KOPT-K1 (cell line): ENCODE measurements around the gene TMEM61.

ENCODE experiments used
- H3K27ac ChIP-seq: fragments of 200-600 bp; sonication (generic); 2 replicates; pipeline ENCODE4 v1.5.1; 2016; ENCODE audit warnings: antibody characterized with exemption, mild to moderate bottlenecking, low read depth, low read length; ENCODE audit not compliant: poor library complexity, severe bottlenecking
- H3K36me3 ChIP-seq: fragments of 200-600 bp; sonication (generic); 2 replicates; pipeline ENCODE4 v1.5.1; 2017; ENCODE audit warnings: antibody characterized with exemption, mild to moderate bottlenecking, low read length, moderate library complexity; ENCODE audit not compliant: insufficient read depth
- H3K9me3 ChIP-seq: fragments of 200-600 bp; sonication (generic); 2 replicates; pipeline ENCODE4 v1.5.1; 2017; ENCODE audit warnings: antibody characterized with exemption, low read length, mild to moderate bottlenecking; ENCODE audit not compliant: insufficient read depth, poor library complexity, severe bottlenecking

Gene TMEM61

GRCh38 chr1:54998677-54999076, 18.2 kb downstream of the TMEM61 start, which contains the start of gene BSND:
TSS of gene BSND (plus strand) at chr1:54998933. CDS start at chr1:54999187, 254 bp downstream.
- no peak within 1 kb of the TSS for H3K27ac ChIP-seq
- H3K36me3 ChIP-seq, result no peaks in the 10 kb centered on the region
- no peaks in the 10 kb centered on the region for H3K9me3 ChIP-seq

DNA sequence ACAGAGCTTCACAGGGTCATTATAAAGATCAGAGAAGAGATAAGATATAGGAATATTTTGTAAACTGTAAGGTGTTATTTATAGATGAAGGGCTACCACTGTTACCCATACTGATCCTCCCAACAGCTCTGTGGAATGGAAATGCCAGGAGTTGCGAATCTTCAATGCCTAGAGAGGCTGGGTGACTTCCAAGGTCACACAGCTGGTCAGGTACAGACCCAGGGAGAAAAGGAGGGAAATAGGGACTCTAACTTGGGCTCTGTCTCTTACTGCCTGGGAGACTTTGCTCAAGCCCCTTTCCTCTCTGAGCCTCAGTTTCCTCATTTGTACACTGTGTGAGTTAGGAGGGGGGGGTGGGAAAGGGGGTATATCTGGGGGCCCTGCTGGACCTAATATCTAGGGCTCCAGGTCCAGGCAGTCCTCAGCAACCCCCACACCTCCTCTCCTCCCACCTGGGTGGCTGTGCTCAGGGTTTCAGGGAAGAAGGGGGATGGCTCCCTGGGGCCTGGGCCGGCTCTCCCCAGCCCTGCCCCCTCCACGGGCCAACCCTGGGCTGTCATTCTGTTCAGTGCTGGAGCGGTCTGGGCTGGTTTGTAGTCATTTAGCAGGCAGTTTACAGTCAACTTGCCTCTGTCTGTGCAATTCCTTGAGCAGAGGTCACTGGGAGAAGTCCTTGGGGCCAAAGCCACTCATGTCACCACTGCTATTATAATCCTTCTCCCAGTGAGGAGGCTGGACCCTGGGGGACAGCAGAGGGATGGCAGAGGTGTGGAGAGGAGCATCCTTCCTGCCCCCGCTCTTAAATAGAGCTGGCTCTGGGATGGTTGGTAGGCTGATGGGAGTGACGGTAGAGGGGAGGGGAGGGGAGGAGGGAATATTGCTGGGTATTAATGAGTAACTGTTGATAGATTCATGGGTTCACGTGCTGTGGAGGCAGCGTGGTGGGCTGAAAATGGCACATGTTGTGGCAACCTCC, 20.0 kb downstream of the TMEM61 start:
- no peaks in the 10 kb centered on the region for H3K36me3 ChIP-seq
- H3K9me3 ChIP-seq, result no peaks in the 10 kb centered on the region
- H3K27ac ChIP-seq, result no peak overlapping the region

DNA sequence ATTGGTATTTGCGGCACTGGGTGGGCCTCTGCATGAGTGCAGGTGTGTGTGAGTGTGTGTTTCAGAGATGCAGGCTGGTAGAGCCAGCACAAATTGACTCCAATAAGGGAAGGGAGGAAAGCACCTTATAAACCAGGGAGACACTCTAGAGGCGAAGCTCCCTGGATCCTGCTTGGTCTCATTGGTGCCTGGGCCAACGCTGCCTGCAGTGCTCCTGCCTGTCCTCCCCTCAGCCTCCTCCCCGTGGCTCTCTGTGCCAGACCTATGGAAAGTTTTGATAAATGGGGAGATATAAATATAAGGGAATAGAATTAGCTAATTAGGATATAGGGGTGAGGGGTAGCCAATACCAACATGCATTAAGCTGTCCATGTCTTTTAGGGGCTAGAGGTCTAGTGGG, 20.9 kb downstream of the TMEM61 start:
- Histone ChIP-seq H3K36me3 (no peaks in the 10 kb centered on the region), H3K9me3 (no peaks in the 10 kb centered on the region), H3K27ac (no peak overlapping the region)

GRCh38 chr1:55002686-55003085, 22.3 kb downstream of the TMEM61 start:
- Histone ChIP-seq H3K9me3 (no peaks in the 10 kb centered on the region), H3K27ac (no peak overlapping the region), H3K36me3 (no peaks in the 10 kb centered on the region)

DNA sequence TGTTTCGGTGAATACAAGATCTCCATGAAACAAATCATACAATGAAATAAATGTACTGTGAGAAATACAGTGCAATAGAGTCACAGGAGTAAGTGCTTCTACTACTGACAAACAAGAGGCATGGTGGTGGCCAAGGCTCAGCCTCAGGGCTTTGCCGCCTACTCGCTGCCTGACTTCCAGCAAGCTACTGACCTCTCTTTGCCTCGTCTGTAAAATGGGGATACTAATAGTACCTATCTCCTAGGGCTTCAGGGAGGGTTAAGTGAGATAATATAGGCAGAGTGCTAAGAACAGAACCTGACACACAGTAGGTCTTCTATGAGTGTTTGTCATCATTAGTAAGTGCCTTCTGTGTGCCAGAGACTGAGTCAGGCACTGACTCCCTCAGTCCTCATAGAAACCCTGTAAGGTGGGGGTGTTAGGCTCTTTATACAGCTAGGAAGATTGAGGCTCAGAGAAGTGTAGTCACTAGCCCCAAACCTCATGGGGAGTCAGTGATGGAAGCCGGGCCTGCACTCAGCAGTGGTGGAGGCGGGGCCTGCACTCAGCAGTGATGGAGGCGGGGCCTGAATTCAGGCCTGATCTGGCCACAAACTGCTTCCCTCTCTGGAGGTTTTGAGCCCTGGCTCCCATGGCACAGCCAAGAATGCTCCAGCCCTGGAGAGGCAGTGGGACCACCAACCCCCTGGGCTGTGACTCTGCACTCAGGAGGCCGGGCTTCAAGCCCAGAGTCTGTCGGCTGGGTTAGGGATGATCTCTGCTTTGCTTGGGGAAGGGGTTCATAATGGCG, 25.1 kb downstream of the TMEM61 start:
- Histone ChIP-seq H3K9me3 (no peaks in the 10 kb centered on the region), H3K36me3 (no peaks in the 10 kb centered on the region), H3K27ac (no peak overlapping the region)

GRCh38 chr1:55006931-55007330, 26.5 kb downstream of the TMEM61 start:
- no peak overlapping the region for H3K27ac ChIP-seq
- H3K36me3 ChIP-seq, result no peaks in the 10 kb centered on the region
- no peaks in the 10 kb centered on the region for H3K9me3 ChIP-seq

DNA sequence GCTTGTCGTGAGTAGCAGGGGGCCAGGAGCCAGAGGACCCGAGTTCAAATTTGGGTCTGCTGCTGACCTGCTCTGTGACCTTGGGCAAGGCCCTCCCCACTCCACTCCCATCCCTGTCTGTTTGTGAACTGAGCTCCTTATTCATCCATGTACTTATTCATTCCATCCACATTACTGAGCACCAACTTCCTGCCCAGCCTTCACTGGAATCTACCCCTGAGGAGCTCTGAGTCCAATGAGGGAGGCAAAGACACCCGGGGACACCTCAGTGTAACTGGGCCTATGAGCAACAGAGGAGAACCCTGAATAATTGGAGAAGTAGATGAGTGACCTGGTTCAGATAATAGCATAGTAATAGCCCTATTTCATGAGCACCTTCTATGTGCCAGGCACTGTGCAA, 27.2 kb downstream of the TMEM61 start:
- no peaks in the 10 kb centered on the region for H3K36me3 ChIP-seq
- no peaks in the 10 kb centered on the region for H3K9me3 ChIP-seq
- H3K27ac ChIP-seq, result no peak overlapping the region

GRCh38 chr1:55010194-55010886, 29.9 kb downstream of the TMEM61 start:
- no peak overlapping the region for H3K27ac ChIP-seq
- H3K9me3 ChIP-seq, result no peaks in the 10 kb centered on the region
- no peaks in the 10 kb centered on the region for H3K36me3 ChIP-seq

DNA sequence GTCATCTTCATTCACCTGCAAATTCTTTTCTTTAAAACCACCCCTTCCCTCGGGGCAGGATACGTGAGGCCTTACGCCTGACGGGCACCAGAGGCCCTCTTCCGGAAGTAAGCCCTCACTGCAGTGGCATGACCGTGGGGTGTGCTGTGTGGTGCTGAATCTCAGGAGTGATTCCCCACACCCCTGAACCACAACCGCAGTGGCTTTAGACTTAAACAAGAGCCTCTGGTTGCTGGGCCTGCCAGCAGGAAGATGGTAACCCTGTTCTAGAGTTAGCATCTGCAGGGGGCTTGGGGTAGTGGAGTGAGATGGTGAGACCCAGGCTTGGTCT, 30.4 kb downstream of the TMEM61 start:
- H3K27ac ChIP-seq, result no peak overlapping the region
- H3K36me3 ChIP-seq, result no peaks in the 10 kb centered on the region
- H3K9me3 ChIP-seq, result no peaks in the 10 kb centered on the region

DNA sequence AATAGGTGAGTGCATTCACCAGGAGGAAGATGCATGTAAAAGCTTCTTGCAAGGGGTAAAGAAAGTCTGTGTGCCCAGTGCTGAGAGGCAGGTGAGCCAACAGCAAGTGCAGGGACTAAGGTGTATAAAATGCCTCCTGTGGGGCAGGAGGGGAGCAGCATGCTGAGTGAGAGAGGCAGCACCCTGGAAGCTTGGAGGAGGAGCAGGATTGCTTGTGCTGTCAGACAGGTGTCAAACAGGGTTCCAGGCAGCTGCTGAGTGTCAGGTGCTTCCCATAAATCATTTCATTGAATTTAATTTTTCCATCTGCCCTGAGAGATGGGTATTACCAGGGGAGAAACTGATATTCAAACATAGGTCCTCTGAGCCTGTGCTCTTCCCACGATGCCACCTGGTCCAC, 32.2 kb downstream of the TMEM61 start:
- H3K27ac ChIP-seq, result no peak overlapping the region
- no peaks in the 10 kb centered on the region for H3K36me3 ChIP-seq
- no peaks in the 10 kb centered on the region for H3K9me3 ChIP-seq

DNA sequence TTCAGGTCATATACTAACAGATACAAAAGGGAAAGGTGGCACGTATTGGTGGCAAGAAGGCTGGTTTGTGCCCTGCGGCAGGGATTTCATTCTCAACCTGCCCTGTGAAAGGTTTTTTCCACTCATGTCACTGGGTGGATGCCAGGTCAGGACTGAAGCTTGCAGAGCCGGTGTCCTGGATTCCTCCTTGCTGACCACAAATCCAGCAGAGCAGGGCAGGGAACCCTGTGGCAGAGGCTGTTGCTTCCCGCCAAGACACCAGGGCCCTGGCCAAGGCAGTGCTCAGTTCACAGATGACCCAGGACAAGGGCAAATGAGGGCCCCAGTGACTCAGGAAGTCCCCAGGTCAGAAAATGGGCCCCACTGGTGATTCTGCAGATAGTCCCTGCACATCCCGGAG, 34.7 kb downstream of the TMEM61 start:
- Histone ChIP-seq H3K27ac (no peak overlapping the region), H3K9me3 (no peaks in the 10 kb centered on the region), H3K36me3 (no peaks in the 10 kb centered on the region)

- Histone ChIP-seq H3K36me3 (no peaks in the 10 kb centered on the region), H3K9me3 (no peaks in the 10 kb centered on the region), H3K27ac (no peak overlapping the region)
These were observed 35.5 kb downstream of the TMEM61 start for GRCh38 chr1:55015731-55016620.

GRCh38 chr1:55018395-55018794, 38.0 kb downstream of the TMEM61 start:
- Histone ChIP-seq H3K36me3 (no peaks in the 10 kb centered on the region), H3K9me3 (no peaks in the 10 kb centered on the region), H3K27ac (no peak overlapping the region)

DNA sequence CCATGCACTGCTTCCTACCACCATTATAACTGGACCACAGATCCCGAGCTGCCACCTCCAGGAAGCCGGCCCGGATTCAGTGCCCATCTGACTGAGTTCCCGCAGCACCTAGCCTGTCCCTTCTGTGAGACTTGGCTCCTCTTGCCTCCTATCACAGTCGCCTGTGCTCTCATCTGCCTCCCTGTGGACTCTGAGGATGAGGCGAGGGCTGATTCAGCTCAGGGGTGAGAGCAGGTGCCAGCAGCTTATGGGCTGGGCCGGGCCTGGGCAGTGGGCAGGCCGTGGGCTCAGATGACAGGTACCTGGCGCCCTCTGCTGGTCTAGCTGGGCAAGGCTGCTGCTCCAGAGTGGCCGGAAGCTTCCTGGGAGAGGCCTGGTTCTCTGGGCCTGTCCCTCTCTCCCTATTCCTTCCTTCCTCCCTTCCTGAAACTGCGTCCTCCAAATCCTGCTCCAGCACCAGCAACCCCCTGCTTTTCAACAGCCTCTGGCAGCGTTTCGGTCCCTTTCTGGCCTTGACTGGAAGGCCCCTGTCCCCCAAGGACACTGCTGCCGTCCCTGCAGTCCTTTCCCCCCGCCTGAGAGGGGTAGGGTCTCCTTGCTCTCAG, 41.6 kb downstream of the TMEM61 start:
- no peak overlapping the region for H3K27ac ChIP-seq
- no peaks in the 10 kb centered on the region for H3K36me3 ChIP-seq
- H3K9me3 ChIP-seq, result no peaks in the 10 kb centered on the region
